Chondrocyte (in vitro differentiated cells): ENCODE results near the gene PLB1. TPM values are rescaled to one million over a fixed set of nuclear protein-coding genes. Genes with fewer than 3 reads are reported as not detected.

Experiments
- DNase-seq: peaks from one replicate; pipeline ENCODE4 v3.0.0; 2021; ENCODE audit warnings: mixed read lengths, low spot score
- H3K27ac Mint-ChIP-seq: one replicate; pipeline ENCODE4 v1.8.0; 2021; ENCODE audit warnings: mild to moderate bottlenecking, moderate library complexity, mixed read lengths; ENCODE audit not compliant: unreplicated experiment
- H3K27me3 Mint-ChIP-seq: 2 replicates; pipeline ENCODE4 v1.8.0; 2021; ENCODE audit warnings: low read depth, mixed read lengths
- H3K36me3 Mint-ChIP-seq: 2 replicates; pipeline ENCODE4 v1.8.0; 2021; ENCODE audit warnings: low read depth, mixed read lengths
- H3K4me1 Mint-ChIP-seq: 2 replicates; pipeline ENCODE4 v1.8.0; 2021; ENCODE audit warnings: low read depth, mild to moderate bottlenecking, mixed read lengths
- H3K4me3 Mint-ChIP-seq: one replicate; pipeline ENCODE4 v1.8.0; 2021; ENCODE audit warnings: mild to moderate bottlenecking, moderate library complexity, mixed read lengths; ENCODE audit not compliant: unreplicated experiment
- H3K9me3 Mint-ChIP-seq: 2 replicates; pipeline ENCODE4 v1.8.0; 2021; ENCODE audit warnings: low read depth, mixed read lengths
- total RNA-seq: library from RNA; stranded (reverse); gene quantifications from 3 replicates; pipeline ENCODE4 v1.2.1, GENCODE V29; 2021
- TF ChIP-seq, protein P1 (sequence below): fragments of 200-600 bp; sonication (generic); IDR thresholded peaks from 2 replicates; pipeline ENCODE4 v1.5.0; 2021; ENCODE audit warnings: antibody characterized with exemption, mild to moderate bottlenecking, moderate library complexity

The PLB1 gene
- total RNA-seq, 1 donor from 2014 or later = 4.4 TPM

DNA sequence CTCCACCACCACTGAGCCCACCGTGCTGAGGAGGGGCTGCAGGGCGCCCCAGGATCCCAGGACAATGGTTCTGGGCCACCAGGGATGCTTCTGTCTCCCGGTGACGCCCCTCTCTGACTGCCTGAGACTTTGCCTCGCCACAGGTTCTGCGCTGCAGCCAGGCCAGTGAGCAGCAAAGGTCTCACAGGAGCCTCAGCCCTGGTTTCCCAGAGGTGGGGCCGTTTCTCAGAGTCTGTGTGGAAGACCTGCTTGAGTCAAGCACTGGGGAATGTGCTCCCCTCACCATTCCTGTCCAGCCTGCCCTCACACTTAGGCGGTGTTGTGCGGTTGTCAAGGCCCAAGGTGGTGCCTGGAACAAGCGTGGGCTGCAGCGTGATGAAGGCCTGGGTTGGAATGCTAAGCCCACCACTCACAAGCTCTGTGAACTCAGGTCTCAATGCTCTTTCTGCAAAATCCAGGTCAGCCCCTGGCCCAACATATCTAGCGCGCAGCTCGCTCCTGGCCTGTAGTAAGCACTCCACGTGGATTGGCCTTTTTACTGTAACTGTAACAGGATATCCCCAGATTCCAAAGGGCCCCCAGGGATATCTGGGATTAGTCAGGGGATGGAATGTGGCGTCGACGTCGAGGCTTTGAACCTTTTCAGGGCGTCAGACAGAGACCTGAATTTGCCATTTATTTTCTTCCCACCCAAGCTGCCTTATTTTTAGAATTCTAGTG is 47.6 kb downstream of the PLB1 start:
- DNase-seq = no peak
- Mint-ChIP-seq H3K36me3 (no peaks in the 10 kb centered on the region), H3K9me3 (no peaks in the 10 kb centered on the region), H3K27me3 (no peaks in the 10 kb centered on the region), H3K4me3 (no peak overlapping the region), H3K27ac (peak overlapping the region; percentile 36), H3K4me1 (peaks cover 8% of the 10 kb centered on the region)
- TF ChIP-seq, protein P1, sequence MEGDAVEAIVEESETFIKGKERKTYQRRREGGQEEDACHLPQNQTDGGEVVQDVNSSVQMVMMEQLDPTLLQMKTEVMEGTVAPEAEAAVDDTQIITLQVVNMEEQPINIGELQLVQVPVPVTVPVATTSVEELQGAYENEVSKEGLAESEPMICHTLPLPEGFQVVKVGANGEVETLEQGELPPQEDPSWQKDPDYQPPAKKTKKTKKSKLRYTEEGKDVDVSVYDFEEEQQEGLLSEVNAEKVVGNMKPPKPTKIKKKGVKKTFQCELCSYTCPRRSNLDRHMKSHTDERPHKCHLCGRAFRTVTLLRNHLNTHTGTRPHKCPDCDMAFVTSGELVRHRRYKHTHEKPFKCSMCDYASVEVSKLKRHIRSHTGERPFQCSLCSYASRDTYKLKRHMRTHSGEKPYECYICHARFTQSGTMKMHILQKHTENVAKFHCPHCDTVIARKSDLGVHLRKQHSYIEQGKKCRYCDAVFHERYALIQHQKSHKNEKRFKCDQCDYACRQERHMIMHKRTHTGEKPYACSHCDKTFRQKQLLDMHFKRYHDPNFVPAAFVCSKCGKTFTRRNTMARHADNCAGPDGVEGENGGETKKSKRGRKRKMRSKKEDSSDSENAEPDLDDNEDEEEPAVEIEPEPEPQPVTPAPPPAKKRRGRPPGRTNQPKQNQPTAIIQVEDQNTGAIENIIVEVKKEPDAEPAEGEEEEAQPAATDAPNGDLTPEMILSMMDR = no peak

DNA sequence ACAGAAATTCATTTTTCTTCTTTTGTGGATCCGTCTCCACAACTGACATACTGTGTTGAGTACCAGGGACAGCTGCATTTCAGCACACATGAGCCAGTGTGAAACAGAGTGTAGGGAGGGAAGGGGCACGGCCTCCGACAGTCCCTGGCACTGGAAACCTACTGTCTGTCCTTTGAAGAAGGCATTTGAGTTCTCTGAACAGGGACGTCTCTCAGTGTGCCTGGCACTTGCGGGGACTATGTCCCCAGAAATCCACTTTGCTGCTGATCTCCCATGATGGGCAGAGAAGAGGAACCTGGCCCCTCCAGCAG is 48.1 kb downstream of the PLB1 start:
- no peaks in the 10 kb centered on the region for H3K9me3 Mint-ChIP-seq
- TF ChIP-seq, protein P1 = no peak
- H3K27ac Mint-ChIP-seq = peak overlapping the region; percentile 36

DNA sequence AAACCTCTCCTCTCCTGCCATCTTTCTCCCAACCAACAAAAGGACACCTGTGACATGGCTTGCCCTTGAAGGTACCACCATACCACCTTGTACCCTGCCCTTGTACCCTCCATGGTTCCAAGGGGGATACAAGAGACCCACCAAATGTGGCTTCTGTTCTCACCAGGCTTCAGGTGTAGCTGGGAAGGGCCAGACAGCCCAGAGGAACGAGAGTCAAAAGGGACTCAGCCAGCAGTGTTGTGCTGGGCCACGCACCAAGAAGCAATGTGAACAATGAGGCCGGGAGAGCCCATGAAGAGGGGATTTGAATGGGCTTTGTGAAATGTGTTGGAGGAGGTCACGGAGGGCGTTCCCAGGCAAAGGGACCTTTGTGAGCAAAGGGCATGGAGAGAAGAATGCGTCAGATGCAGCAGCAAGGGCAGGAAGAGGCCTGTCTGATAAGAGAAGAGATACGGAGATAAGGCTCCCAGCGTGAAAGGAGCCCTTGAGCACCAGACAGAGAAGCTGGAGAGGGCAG is 48.6 kb downstream of the PLB1 start:
- TF ChIP-seq, protein P1 = no peak
- H3K36me3 Mint-ChIP-seq = no peaks in the 10 kb centered on the region
- H3K9me3 Mint-ChIP-seq = no peaks in the 10 kb centered on the region
- no peaks in the 10 kb centered on the region for H3K27me3 Mint-ChIP-seq
- DNase-seq = no peak
- H3K27ac Mint-ChIP-seq = no peak overlapping the region
- no peak overlapping the region for H3K4me3 Mint-ChIP-seq
- H3K4me1 Mint-ChIP-seq = peaks cover 8% of the 10 kb centered on the region

More for the DNA sequence above, 48.1 kb downstream of the PLB1 start:
- DNase-seq = no peak
- peaks cover 8% of the 10 kb centered on the region for H3K4me1 Mint-ChIP-seq
- no peak overlapping the region for H3K4me3 Mint-ChIP-seq
- no peaks in the 10 kb centered on the region for H3K27me3 Mint-ChIP-seq
- H3K36me3 Mint-ChIP-seq = no peaks in the 10 kb centered on the region

DNA sequence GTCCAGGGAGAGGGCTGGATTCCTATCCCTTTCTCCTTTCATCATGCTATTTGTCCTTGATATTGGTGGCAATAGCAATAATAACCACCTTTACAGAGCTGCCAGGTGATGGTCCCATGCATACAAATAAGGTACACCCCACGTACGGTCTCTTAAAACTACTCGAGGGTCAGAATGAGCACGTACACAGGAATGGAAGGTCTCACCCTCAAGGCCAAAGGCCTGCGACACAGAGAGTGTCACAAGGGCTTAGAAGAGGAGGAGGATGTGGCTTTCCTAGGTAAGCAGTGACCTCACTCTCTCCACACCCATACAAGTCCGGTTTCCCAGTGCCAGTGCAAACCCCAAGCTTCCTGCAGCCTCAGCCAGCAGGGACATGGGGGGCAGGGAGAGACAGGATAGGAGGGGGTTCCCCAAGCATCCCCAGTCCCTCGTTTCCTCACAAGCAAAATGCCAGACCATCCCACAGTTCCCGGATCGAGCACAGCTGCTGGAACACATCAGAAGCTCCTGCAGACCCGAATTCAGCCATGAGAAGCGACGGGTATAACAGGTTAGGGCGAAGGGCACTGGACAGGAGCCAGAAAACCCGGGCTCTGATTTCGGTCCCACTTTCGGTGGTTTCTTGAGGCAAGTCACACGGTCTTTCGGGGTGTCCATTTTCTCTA is 49.2 kb downstream of the PLB1 start:
- DNase-seq = no peak
- Mint-ChIP-seq H3K36me3 (no peaks in the 10 kb centered on the region), H3K27ac (no peak overlapping the region), H3K27me3 (no peaks in the 10 kb centered on the region), H3K4me1 (peaks cover 8% of the 10 kb centered on the region), H3K4me3 (no peak overlapping the region), H3K9me3 (no peaks in the 10 kb centered on the region)
- TF ChIP-seq, protein P1 = no peak

DNA sequence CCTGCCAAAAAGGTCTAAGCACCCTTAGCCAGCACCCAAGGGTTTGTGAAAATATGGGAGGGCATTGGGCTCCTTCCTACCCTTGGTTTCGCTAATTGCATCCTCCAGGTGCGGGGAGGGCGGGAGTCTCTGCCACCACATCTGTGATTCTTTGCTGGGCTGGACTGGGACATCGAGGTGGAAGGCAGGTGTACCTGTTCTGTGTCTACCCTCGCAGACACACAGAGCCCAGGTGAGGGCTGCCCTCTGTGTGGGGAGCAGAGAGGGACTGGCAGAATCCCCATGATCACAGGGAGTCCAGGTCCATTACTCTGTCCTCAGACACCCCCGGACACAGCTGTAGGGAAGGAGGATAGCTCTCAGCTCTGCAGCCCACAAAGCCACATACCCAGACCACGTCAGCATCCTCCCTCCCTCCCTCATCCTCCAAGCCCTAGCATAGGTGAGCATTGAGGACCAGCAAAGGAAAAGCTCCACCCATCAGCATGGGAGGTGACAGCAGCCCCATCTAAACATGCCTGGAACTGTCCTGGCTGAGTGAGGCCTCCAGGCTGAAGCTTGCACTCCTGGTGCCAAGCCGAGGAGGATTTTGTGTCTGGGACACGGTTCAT is 49.8 kb downstream of the PLB1 start:
- H3K27ac Mint-ChIP-seq = no peak overlapping the region
- H3K4me1 Mint-ChIP-seq = peaks cover 8% of the 10 kb centered on the region
- no peaks in the 10 kb centered on the region for H3K27me3 Mint-ChIP-seq
- H3K36me3 Mint-ChIP-seq = no peaks in the 10 kb centered on the region
- no peaks in the 10 kb centered on the region for H3K9me3 Mint-ChIP-seq
- TF ChIP-seq, protein P1 = no peak
- H3K4me3 Mint-ChIP-seq = no peak overlapping the region
- DNase-seq = no peak
